Keratinocyte (primary cell): Measurements from ENCODE around the gene LCA5. TPM values are rescaled to one million over a fixed set of nuclear protein-coding genes. Genes with fewer than 3 reads are reported as not detected.

Experiments
- DNase-seq: peaks from one replicate; pipeline ENCODE4 v3.0.0-alpha.2; 2011; ENCODE audit warnings: low read depth, missing footprints, low spot score
- FAIRE-seq: peaks from 2 replicates; lab custom pipeline; 2011; peaks lifted over from hg19 to GRCh38; lab: Jason Lieb, UNC
- H2AFZ ChIP-seq: 2 replicates; pipeline ENCODE4 v1.6.0; 2012; ENCODE audit warnings: low read length, control low read depth, inconsistent platforms; ENCODE audit not compliant: control insufficient read depth
- H3K27ac ChIP-seq: 2 replicates; pipeline ENCODE4 v1.5.1; 2011; ENCODE audit warnings: low read length; ENCODE audit not compliant: control insufficient read depth, insufficient read depth
- H3K27me3 ChIP-seq: 3 replicates; pipeline ENCODE4 v1.6.0; 2011; ENCODE audit warnings: low read length; ENCODE audit not compliant: control insufficient read depth, insufficient read depth; ENCODE audit errors: extremely low read depth
- H3K36me3 ChIP-seq, 2 experiments: 2 replicates in 1 of 2; 3 replicates in 1 of 2; pipeline ENCODE4 v1.5.1; 2011; ENCODE audit warnings: low read length in 2 of 2, mild to moderate bottlenecking in 1 of 2; ENCODE audit not compliant: control insufficient read depth in 2 of 2, insufficient read depth in 2 of 2; ENCODE audit errors: extremely low read depth in 1 of 2
- H3K4me1 ChIP-seq: 3 replicates; pipeline ENCODE4 v1.5.1; 2011; ENCODE audit warnings: low read length; ENCODE audit not compliant: control insufficient read depth, insufficient read depth; ENCODE audit errors: extremely low read depth
- H3K4me2 ChIP-seq: 3 replicates; pipeline ENCODE4 v1.6.0; 2011; ENCODE audit warnings: low read depth, low read length; ENCODE audit not compliant: control insufficient read depth, insufficient read depth; ENCODE audit errors: extremely low read depth
- H3K4me3 ChIP-seq, 3 experiments: fragments of 200-600 bp in 1 of 3; sonication (generic) in 1 of 3; 2 replicates in 2 of 3; 3 replicates in 1 of 3; pipeline ENCODE4 v1.5.1; 2011 to 2016; ENCODE audit warnings: low read length in 3 of 3, mild to moderate bottlenecking in 3 of 3, control low read depth in 2 of 3, inconsistent platforms in 1 of 3, low read depth in 1 of 3, mixed read lengths in 1 of 3, mixed run types in 1 of 3, moderate library complexity in 1 of 3; ENCODE audit not compliant: control insufficient read depth in 2 of 3, insufficient read depth in 2 of 3; ENCODE audit errors: extremely low read depth in 1 of 3
- H3K79me2 ChIP-seq: 2 replicates; pipeline ENCODE4 v1.6.0; 2012; ENCODE audit warnings: low read length; ENCODE audit not compliant: control insufficient read depth, insufficient read depth
- H3K9ac ChIP-seq: 3 replicates; pipeline ENCODE4 v1.6.0; 2011; ENCODE audit warnings: low read length; ENCODE audit not compliant: control insufficient read depth, insufficient read depth; ENCODE audit errors: extremely low read depth
- H3K9me1 ChIP-seq: 3 replicates; pipeline ENCODE4 v1.6.0; 2011; ENCODE audit warnings: low read length; ENCODE audit not compliant: control insufficient read depth, insufficient read depth; ENCODE audit errors: extremely low read depth
- H3K9me3 ChIP-seq: 2 replicates; pipeline ENCODE4 v1.5.1; 2012; ENCODE audit warnings: low read depth, low read length; ENCODE audit not compliant: control insufficient read depth
- H4K20me1 ChIP-seq: 3 replicates; pipeline ENCODE4 v1.6.0; 2011; ENCODE audit warnings: low read length; ENCODE audit not compliant: control insufficient read depth, insufficient read depth; ENCODE audit errors: extremely low read depth
- EZH2 ChIP-seq: IDR thresholded peaks from one replicate; pipeline ENCODE4 v1.6.1; 2012; ENCODE audit warnings: inconsistent platforms, mild to moderate bottlenecking, low read length, moderate library complexity
- dilution Hi-C: fragments of 300-500 bp; cut with MboI; formaldehyde crosslinking; loops from one replicate; pipeline ENCODE4 v1.7.0; 2020; ENCODE audit warnings: low sequenced_read_pairs; ENCODE audit not compliant: extremely low pct_ligation_motif_present
- polyA plus RNA-seq, 5 experiments: library from polyadenylated mRNA; depleted of rRNA in 3 of 5; stranded (reverse) in 3 of 5; stranded (forward) in 1 of 5; unstranded in 1 of 5; fragments of >200 nt; gene quantifications; 1 replicate in 1 of 5; 2 replicates in 3 of 5; 3 replicates in 1 of 5; pipeline versions ENCODE4 v1.2.1 to v1.2.3, GENCODE V29; 2011 to 2012; ENCODE audit warnings: missing spikeins in 2 of 5, low read depth in 1 of 5, low replicate concordance in 1 of 5
- TF ChIP-seq, protein P1 (sequence below), 3 experiments: IDR thresholded peaks in 1 of 3; conservative IDR thresholded peaks in 1 of 3; optimal IDR thresholded peaks in 1 of 3; 2 replicates in 2 of 3; 3 replicates in 1 of 3; pipeline versions ENCODE3 to v1.5.1; 2011; ENCODE audit warnings: low read length in 3 of 3, mild to moderate bottlenecking in 3 of 3, moderate library complexity in 2 of 3, control low read depth in 1 of 3, inconsistent platforms in 1 of 3; ENCODE audit not compliant: insufficient read depth in 2 of 3; ENCODE audit errors: extremely low read depth in 1 of 3

LCA5 gene
- polyA plus RNA-seq, 1 donor (not counting 4 experiments of a cell fraction or from before 2014, with no cell fraction given), result 1.6 TPM

DNA sequence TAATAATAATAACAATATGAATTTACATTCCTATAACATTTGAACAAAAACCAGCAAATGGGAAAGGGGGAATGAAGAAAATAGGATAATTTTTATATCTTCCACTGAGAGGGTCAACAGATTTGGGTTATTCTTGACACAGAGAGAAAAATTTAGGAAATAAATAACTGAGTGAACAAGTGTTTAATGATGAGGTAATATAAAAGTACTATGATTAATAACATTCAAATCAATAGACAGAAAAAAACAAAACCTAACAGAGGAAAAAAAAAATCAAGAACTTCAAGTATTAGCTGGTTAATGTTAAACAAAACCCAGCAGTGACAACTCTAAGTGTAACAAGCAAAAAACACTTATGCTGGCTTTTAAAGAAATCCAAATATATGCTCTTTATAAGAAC lies 66.5 kb downstream of the LCA5 start:
- no peaks in the 10 kb centered on the region for H3K4me1 ChIP-seq
- no peak overlapping the region for H3K9ac ChIP-seq
- H2AFZ ChIP-seq, result no peak overlapping the region
- no peak overlapping the region for H3K4me2 ChIP-seq
- no peaks in the 10 kb centered on the region for H3K9me3 ChIP-seq
- H3K36me3 ChIP-seq, result no peaks in the 10 kb centered on the region
- no peaks in the 10 kb centered on the region for H4K20me1 ChIP-seq
- H3K4me3 ChIP-seq, result no peak overlapping the region
- no peaks in the 10 kb centered on the region for H3K9me1 ChIP-seq
- FAIRE-seq (no peak), DNase-seq (no peak)
- H3K27ac ChIP-seq, result no peak overlapping the region
- H3K79me2 ChIP-seq, result no peaks in the 10 kb centered on the region
- TF ChIP-seq EZH2, result no peak
- TF ChIP-seq, protein P1, sequence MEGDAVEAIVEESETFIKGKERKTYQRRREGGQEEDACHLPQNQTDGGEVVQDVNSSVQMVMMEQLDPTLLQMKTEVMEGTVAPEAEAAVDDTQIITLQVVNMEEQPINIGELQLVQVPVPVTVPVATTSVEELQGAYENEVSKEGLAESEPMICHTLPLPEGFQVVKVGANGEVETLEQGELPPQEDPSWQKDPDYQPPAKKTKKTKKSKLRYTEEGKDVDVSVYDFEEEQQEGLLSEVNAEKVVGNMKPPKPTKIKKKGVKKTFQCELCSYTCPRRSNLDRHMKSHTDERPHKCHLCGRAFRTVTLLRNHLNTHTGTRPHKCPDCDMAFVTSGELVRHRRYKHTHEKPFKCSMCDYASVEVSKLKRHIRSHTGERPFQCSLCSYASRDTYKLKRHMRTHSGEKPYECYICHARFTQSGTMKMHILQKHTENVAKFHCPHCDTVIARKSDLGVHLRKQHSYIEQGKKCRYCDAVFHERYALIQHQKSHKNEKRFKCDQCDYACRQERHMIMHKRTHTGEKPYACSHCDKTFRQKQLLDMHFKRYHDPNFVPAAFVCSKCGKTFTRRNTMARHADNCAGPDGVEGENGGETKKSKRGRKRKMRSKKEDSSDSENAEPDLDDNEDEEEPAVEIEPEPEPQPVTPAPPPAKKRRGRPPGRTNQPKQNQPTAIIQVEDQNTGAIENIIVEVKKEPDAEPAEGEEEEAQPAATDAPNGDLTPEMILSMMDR (optimal IDR thresholded peaks at IDR 0.05 in 1 of 3, IDR thresholded peaks at IDR 0.05 in 1 of 3, conservative IDR thresholded peaks at IDR 0.05 in 1 of 3; ENCODE audit: extremely low read depth in 1 of 3, insufficient read depth in 2 of 3, low read length in 3 of 3), result no peak
- no peaks in the 10 kb centered on the region for H3K27me3 ChIP-seq
- dilution Hi-C loops, result no loop called here

DNA sequence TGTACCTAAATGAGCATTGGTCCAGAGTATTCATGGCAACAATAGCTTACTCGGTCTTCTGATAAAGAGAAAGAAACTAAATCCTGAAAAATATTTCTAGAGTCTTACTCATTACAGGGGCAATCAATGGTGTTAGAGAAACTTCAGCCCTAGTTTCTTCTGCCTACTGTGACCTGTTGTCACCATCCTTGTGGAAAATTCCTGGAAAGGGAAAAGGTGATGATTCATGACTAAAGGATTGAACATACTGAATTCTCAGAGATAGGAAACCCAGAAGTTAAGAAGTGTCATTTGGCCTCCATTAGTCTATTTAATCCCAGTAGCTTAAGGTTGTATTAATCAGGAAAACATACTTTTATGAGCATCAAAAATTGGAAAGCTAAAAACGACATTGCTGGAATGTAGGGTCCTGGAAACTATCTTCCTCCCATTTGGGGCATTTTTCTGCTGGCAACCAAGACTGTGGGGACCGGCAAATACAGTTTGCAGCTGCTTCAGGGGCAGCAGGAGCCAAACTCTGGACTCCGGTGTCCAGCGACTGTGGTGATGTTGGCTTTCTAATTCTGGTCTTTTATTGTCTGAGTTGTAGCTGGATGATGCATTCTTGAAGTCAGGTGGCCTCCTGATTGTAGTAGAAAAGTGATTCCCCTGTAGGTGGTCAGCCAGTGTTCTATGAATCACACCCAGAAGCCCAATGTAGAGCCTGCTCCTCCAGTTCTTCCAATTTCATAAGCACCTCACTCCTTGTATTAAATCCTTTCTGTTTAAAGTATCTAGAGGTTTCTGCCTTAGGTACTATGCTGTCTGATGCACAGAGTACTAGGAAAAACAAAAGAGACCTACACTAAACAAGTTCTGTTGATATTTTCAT lies 67.6 kb downstream of the LCA5 start:
- H3K4me3 ChIP-seq, result no peak overlapping the region
- DNase-seq (no peak), FAIRE-seq (no peak)
- dilution Hi-C loops, result no loop called here
- no peak overlapping the region for H3K9ac ChIP-seq
- no peak overlapping the region for H3K27ac ChIP-seq
- no peaks in the 10 kb centered on the region for H4K20me1 ChIP-seq
- H3K4me2 ChIP-seq, result no peak overlapping the region
- H3K36me3 ChIP-seq, result no peaks in the 10 kb centered on the region
- no peaks in the 10 kb centered on the region for H3K4me1 ChIP-seq
- H3K9me1 ChIP-seq, result no peaks in the 10 kb centered on the region
- no peak overlapping the region for H2AFZ ChIP-seq
- H3K27me3 ChIP-seq, result no peaks in the 10 kb centered on the region
- no peak for TF ChIP-seq EZH2
- TF ChIP-seq, protein P1 (optimal IDR thresholded peaks at IDR 0.05 in 1 of 3, IDR thresholded peaks at IDR 0.05 in 1 of 3, conservative IDR thresholded peaks at IDR 0.05 in 1 of 3; ENCODE audit: extremely low read depth in 1 of 3, insufficient read depth in 2 of 3, low read length in 3 of 3), result no peak
- H3K9me3 ChIP-seq, result no peaks in the 10 kb centered on the region
- no peaks in the 10 kb centered on the region for H3K79me2 ChIP-seq
